GM12864 (cell line): ENCODE measurements around the gene CNST.
A peak's percentile ranks its signal among the peaks of the same experiment; 100 is the strongest.

Experiments used
- DNase-seq: peaks from one replicate; pipeline ENCODE4 v3.0.0-alpha.2; 2011; ENCODE audit warnings: low read depth
- H3K4me3 ChIP-seq: 2 replicates; pipeline ENCODE4 v1.5.1; 2011; ENCODE audit warnings: mild to moderate bottlenecking, low read depth, low read length, control low read depth
- CTCF ChIP-seq: IDR thresholded peaks from 2 replicates; pipeline ENCODE4 v1.5.1; 2011; ENCODE audit warnings: low read depth, mild to moderate bottlenecking, moderate library complexity, low read length, control low read depth, inconsistent platforms; ENCODE audit errors: missing control alignments

The CNST gene

GRCh38 chr1:246695136-246695535 is 128.9 kb downstream of the CNST start:
- H3K4me3 ChIP-seq, result no peak overlapping the region
- no peak for TF ChIP-seq CTCF
- no peak for DNase-seq

GRCh38 chr1:246695666-246696065 is 129.4 kb downstream of the CNST start:
- no peak for TF ChIP-seq CTCF
- no peak overlapping the region for H3K4me3 ChIP-seq
- no peak for DNase-seq

- DNase-seq, result no peak
- H3K4me3 ChIP-seq, result peak overlapping the region; percentile 6; the same call in 1 of the 2 replicates
- no peak for TF ChIP-seq CTCF
Measured at GRCh38 chr1:246698466-246699094, 132.3 kb downstream of the CNST start.

- TF ChIP-seq CTCF, result peak; percentile 89
- peak overlapping the region; percentile 6; the same call in 1 of the 2 replicates for H3K4me3 ChIP-seq
- peak; percentile 89 for DNase-seq
Measured at GRCh38 chr1:246699095-246699735, 133.0 kb downstream of the CNST start.

GRCh38 chr1:246703581-246703980 is 137.3 kb downstream of the CNST start:
- no peak overlapping the region for H3K4me3 ChIP-seq
- DNase-seq, result no peak
- TF ChIP-seq CTCF, result no peak

- no peak for TF ChIP-seq CTCF
- no peak for DNase-seq
- H3K4me3 ChIP-seq, result no peak overlapping the region
Measured at GRCh38 chr1:246705368-246705767, 139.1 kb downstream of the CNST start.

GRCh38 chr1:246708166-246708565 is 141.9 kb downstream of the CNST start:
- no peak for DNase-seq
- H3K4me3 ChIP-seq, result no peak overlapping the region
- TF ChIP-seq CTCF, result no peak
